CD8-positive, alpha-beta memory T cell (primary cell): ENCODE results near the gene KLHL13. TPM values are rescaled to one million over a fixed set of nuclear protein-coding genes. Genes with fewer than 3 reads are reported as not detected.

Experiments
- CTCF ChIA-PET: fragments of 350-600 bp; sonication (Branson Sonifier 250); formaldehyde crosslinking; loops from one replicate; lab custom pipeline; 2021; ENCODE audit warnings: antibody characterized with exemption; lab: Charles Lee
- POLR2A ChIA-PET: fragments of 350-600 bp; sonication (Branson Sonifier 250); formaldehyde crosslinking; loops from one replicate; lab custom pipeline; 2021; ENCODE audit warnings: antibody characterized with exemption; lab: Charles Lee
- DNase-seq, 5 donors: peaks; one replicate each; pipeline versions ENCODE4 v3.0.0 to v3.0.0-alpha.2; 2020 to 2022; ENCODE audit warnings: mixed read lengths in 1 of 5
- H3K27ac ChIP-seq: one replicate; pipeline ENCODE4 v1.7.0; 2013; ENCODE audit warnings: low read depth, mild to moderate bottlenecking, low read length, moderate library complexity
- H3K27me3 ChIP-seq: 2 replicates; pipeline ENCODE4 v1.7.0; 2013; ENCODE audit warnings: low read length, mild to moderate bottlenecking; ENCODE audit not compliant: insufficient read depth, poor library complexity, severe bottlenecking
- H3K36me3 ChIP-seq: 2 replicates; pipeline ENCODE4 v1.7.0; 2013; ENCODE audit warnings: mild to moderate bottlenecking, low read length, moderate library complexity; ENCODE audit not compliant: insufficient read depth
- H3K4me1 ChIP-seq: 2 replicates; pipeline ENCODE4 v1.7.0; 2013; ENCODE audit warnings: mild to moderate bottlenecking, low read length, moderate library complexity; ENCODE audit not compliant: insufficient read depth
- H3K4me3 ChIP-seq: 2 replicates; pipeline ENCODE4 v1.7.0; 2013; ENCODE audit warnings: mild to moderate bottlenecking, low read length
- H3K9me3 ChIP-seq: 2 replicates; pipeline ENCODE4 v1.7.0; 2013; ENCODE audit warnings: mild to moderate bottlenecking, low read length
- H3K27ac Mint-ChIP-seq, 8 donors: one replicate each; pipeline ENCODE4 v1.8.0; 2020 to 2021; ENCODE audit warnings: mixed read lengths in 8 of 8, mild to moderate bottlenecking in 6 of 8, inconsistent platforms in 3 of 8, moderate library complexity in 3 of 8
- H3K27me3 Mint-ChIP-seq, 2 donors: one replicate each; pipeline ENCODE4 v1.8.0; 2020 to 2021; ENCODE audit warnings: mixed read lengths in 2 of 2, mild to moderate bottlenecking in 1 of 2, moderate library complexity in 1 of 2
- H3K36me3 Mint-ChIP-seq, 3 donors: one replicate each; pipeline ENCODE4 v1.8.0; 2020 to 2021; ENCODE audit warnings: mixed read lengths in 3 of 3, inconsistent platforms in 1 of 3, mild to moderate bottlenecking in 1 of 3
- H3K4me1 Mint-ChIP-seq, 3 donors: one replicate each; pipeline ENCODE4 v1.8.0; 2020 to 2021; ENCODE audit warnings: mixed read lengths in 3 of 3, inconsistent platforms in 1 of 3, mild to moderate bottlenecking in 1 of 3
- H3K4me3 Mint-ChIP-seq, 7 donors: one replicate each; pipeline ENCODE4 v1.8.0; 2020 to 2021; ENCODE audit warnings: mixed read lengths in 7 of 7, mild to moderate bottlenecking in 6 of 7, moderate library complexity in 4 of 7, inconsistent platforms in 2 of 7
- H3K9me3 Mint-ChIP-seq, 5 donors: one replicate each; pipeline ENCODE4 v1.8.0; 2020 to 2022; ENCODE audit warnings: mixed read lengths in 5 of 5, mild to moderate bottlenecking in 3 of 5, moderate library complexity in 2 of 5, inconsistent platforms in 1 of 5
- polyA plus RNA-seq: library from polyadenylated mRNA; unstranded; fragments of 300-500 nt; fragmentation: Illumina TruSeq; gene quantifications from one replicate; pipeline ENCODE4 v1.2.3, GENCODE V29; 2021
- total RNA-seq, 2 experiments: library from RNA; stranded (reverse); gene quantifications; one replicate each; pipeline ENCODE4 v1.2.3, GENCODE V29; 2021

The KLHL13 gene
- total and polyA plus RNA-seq, 3 experiments from 2014 or later = 0.11 to 0.24 (median 0.20) TPM

DNA sequence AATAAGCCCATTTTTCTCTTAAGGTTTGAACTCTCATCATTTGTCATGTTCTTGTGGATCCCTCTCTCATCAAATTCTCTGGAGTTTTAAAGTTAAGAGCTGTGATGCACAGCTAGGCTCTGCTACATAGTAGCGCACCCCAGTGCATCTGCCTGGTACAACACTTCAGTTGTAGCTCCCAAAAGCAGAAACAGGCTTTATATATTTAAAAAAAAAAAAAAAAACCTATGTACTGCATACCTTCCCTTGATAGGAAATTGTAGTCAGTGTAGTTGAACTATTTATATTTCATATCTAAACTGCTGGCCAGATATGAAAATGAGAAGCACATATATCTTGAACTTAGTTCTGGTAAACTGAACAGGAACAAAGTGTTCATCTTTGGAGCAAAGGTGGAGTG is 131.4 kb downstream of the KLHL13 start:
- Mint-ChIP-seq H3K36me3 (no peaks in the 10 kb centered on the region), H3K4me1 (no peaks in the 10 kb centered on the region), H3K27ac (no peak overlapping the region), H3K9me3 (peaks cover 0 to 2% (median 0%) of the 10 kb centered on the region in 5 donors), H3K4me3 (no peak overlapping the region), H3K27me3 (peaks cover 0 to 5% of the 10 kb centered on the region in 2 donors)
- no peak for DNase-seq
- POLR2A ChIA-PET = no interaction called here
- H3K9me3 ChIP-seq = no peaks in the 10 kb centered on the region
- no peaks in the 10 kb centered on the region for H3K4me1 ChIP-seq
- H3K27ac ChIP-seq = no peak overlapping the region
- no peak overlapping the region for H3K4me3 ChIP-seq
- H3K27me3 ChIP-seq = no peaks in the 10 kb centered on the region
- CTCF ChIA-PET = no interaction called here
- no peaks in the 10 kb centered on the region for H3K36me3 ChIP-seq

DNA sequence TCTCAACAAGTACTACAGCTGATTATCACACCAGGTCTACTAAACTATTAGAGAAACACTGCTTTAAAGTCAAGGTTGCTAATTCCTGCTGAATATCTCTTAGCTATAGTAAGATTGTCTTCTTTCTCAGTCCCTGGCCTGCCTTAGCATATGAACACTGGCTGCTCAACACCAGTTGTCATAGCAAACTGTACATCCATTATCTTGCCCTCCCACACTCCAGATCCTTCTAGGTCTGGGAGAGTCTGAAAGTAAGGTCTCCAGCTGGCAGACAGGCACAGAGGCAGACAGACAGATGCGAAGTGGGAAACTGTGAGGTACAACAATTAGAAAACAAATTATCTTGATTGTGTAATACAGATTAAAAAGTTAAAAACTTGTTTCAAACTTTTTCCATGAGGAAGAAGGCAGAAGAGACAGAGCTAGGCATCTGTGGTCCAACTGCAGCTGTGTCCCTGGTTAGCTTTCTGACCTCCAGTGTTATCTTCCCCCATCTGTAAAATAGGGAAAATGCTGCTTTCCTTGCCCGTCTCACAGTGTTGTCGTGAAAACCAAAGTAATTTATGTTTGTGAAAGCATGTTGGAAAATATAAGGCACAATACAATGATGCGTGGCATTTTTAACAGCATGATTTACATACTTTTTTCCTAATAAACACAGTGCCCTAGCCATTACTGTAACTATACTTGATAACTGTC is 133.8 kb downstream of the KLHL13 start:
- H3K27ac ChIP-seq = no peak overlapping the region
- H3K4me3 ChIP-seq = no peak overlapping the region
- DNase-seq = no peak
- Mint-ChIP-seq H3K36me3 (no peaks in the 10 kb centered on the region), H3K27ac (no peak overlapping the region), H3K4me1 (no peaks in the 10 kb centered on the region), H3K9me3 (peaks cover 0 to 2% (median 0%) of the 10 kb centered on the region in 5 donors), H3K4me3 (no peak overlapping the region), H3K27me3 (peaks cover 0 to 2% of the 10 kb centered on the region in 2 donors)
- no peaks in the 10 kb centered on the region for H3K36me3 ChIP-seq
- no peaks in the 10 kb centered on the region for H3K4me1 ChIP-seq
- no peaks in the 10 kb centered on the region for H3K9me3 ChIP-seq
- POLR2A ChIA-PET = no interaction called here
- H3K27me3 ChIP-seq = no peaks in the 10 kb centered on the region
- CTCF ChIA-PET = no interaction called here

DNA sequence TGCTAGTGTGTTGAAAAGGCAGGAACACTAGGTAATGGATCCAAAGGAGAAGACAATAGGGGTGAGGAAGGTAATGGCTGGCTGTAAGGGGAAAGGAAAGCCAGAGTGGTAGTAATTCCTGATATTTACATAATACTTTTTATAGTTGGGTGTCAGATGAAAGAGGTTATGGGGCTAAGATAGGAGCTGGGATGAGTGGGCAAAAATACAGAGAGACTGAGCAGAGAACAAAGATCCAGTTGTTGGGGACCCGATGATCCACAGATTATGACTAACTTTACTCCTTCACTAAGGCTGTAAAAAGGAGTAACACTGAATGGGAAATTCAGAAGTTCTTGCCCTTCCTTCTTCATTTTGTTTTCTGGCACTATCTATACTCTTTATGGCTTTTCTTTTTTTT is 138.2 kb downstream of the KLHL13 start:
- DNase-seq = no peak
- H3K9me3 ChIP-seq = no peaks in the 10 kb centered on the region
- CTCF ChIA-PET = no interaction called here
- H3K4me3 Mint-ChIP-seq = no peak overlapping the region
- H3K27ac ChIP-seq = no peak overlapping the region
- H3K4me1 ChIP-seq = no peaks in the 10 kb centered on the region
- POLR2A ChIA-PET = no interaction called here
- peaks cover 0 to 2% of the 10 kb centered on the region in 2 donors for H3K27me3 Mint-ChIP-seq
- no peaks in the 10 kb centered on the region for H3K27me3 ChIP-seq
- no peaks in the 10 kb centered on the region for H3K36me3 ChIP-seq
- no peaks in the 10 kb centered on the region for H3K36me3 Mint-ChIP-seq
- no peaks in the 10 kb centered on the region for H3K4me1 Mint-ChIP-seq
- H3K9me3 Mint-ChIP-seq = peaks cover 0 to 2% (median 0%) of the 10 kb centered on the region in 5 donors
- H3K4me3 ChIP-seq = no peak overlapping the region
- H3K27ac Mint-ChIP-seq = no peak overlapping the region

DNA sequence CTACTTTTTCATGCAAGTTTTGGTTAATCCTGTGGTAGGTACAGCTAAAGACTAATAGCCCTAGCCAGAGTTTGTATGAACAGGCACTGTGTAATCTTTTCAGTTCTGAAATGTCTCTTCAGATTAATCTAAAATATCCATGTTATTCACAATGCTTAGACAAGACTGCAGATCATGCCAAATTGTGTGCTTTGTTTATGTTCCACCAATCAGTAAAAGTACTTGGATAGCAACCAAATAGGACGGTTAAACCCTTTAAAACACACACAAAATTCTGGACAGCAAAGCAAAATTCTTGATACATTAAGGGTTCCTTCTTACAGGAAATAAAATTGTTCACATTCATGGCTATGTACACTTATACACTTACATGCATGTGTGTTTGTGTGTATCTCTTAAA is 139.1 kb downstream of the KLHL13 start:
- no peak overlapping the region for H3K4me3 Mint-ChIP-seq
- Histone ChIP-seq H3K27ac (no peak overlapping the region), H3K4me3 (no peak overlapping the region), H3K36me3 (no peaks in the 10 kb centered on the region), H3K27me3 (no peaks in the 10 kb centered on the region), H3K4me1 (no peaks in the 10 kb centered on the region), H3K9me3 (no peaks in the 10 kb centered on the region)
- H3K27me3 Mint-ChIP-seq = peaks cover 0 to 2% of the 10 kb centered on the region in 2 donors
- DNase-seq = no peak
- no peaks in the 10 kb centered on the region for H3K9me3 Mint-ChIP-seq
- H3K27ac Mint-ChIP-seq = no peak overlapping the region
- ChIA-PET POLR2A (no interaction called here), CTCF (no interaction called here)
- H3K36me3 Mint-ChIP-seq = no peaks in the 10 kb centered on the region
- no peaks in the 10 kb centered on the region for H3K4me1 Mint-ChIP-seq

DNA sequence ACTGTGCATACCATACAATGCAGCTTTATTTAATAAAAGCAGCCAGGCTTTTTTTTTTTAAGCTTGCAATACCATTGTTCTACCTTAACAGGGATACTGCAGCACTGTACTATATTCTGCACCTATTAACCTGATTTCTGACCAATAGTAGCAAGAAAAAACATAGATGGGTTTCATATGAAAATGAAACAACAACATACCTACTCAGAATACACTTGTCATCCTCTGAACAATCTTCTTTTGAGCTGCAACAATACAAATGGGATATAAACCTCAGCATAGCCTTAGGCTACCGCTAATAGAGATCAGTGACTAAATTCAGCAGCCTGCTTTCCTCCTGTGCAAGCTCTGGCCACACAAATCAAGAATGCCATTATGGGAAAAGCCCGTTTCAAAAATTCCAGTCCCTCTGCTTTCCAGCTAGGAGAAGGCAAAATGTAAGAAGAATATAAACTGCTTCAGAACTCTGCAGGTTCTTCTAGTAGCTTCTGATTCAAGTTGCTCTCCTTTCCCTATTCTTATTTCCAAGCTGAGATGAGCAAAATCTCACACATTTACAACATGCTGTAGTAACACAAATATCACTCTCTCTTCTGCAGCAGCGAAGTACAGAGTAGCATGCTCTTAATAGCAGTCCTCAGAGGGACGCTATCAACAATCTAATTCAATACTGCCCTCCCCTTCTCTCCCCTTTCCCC is 143.4 kb downstream of the KLHL13 start:
- no peak overlapping the region for H3K27ac ChIP-seq
- POLR2A ChIA-PET = no interaction called here
- H3K9me3 ChIP-seq = no peaks in the 10 kb centered on the region
- Mint-ChIP-seq H3K4me3 (no peak overlapping the region), H3K27me3 (no peaks in the 10 kb centered on the region), H3K36me3 (no peaks in the 10 kb centered on the region), H3K27ac (no peak overlapping the region), H3K4me1 (no peaks in the 10 kb centered on the region), H3K9me3 (no peaks in the 10 kb centered on the region)
- H3K4me1 ChIP-seq = no peaks in the 10 kb centered on the region
- no peaks in the 10 kb centered on the region for H3K36me3 ChIP-seq
- H3K4me3 ChIP-seq = no peak overlapping the region
- DNase-seq = no peak
- CTCF ChIA-PET = no interaction called here
- H3K27me3 ChIP-seq = no peaks in the 10 kb centered on the region

DNA sequence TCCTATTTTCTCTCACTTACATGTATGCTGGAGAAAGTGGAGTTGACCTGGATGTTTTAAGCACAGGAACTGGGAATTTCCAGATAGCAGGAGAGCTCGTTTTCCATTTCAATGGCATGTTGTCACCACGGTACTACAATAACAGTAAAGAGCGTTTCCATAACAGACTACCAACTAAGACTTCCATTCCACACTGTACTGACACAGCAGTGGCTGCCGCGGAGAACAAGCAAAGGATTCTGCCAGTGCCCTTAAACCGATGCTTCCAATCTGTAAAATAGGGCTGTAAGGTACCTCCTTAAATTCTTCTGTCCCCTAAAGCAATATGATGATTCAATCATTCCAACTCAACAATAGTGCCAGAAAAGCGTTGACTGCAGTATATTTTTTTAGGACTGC is 143.9 kb downstream of the KLHL13 start:
- H3K4me1 ChIP-seq = no peaks in the 10 kb centered on the region
- Mint-ChIP-seq H3K36me3 (no peaks in the 10 kb centered on the region), H3K4me3 (no peak overlapping the region), H3K27ac (no peak overlapping the region), H3K4me1 (no peaks in the 10 kb centered on the region), H3K27me3 (no peaks in the 10 kb centered on the region), H3K9me3 (peaks cover 0 to under 1% (median 0%) of the 10 kb centered on the region in 5 donors)
- no peaks in the 10 kb centered on the region for H3K27me3 ChIP-seq
- H3K36me3 ChIP-seq = no peaks in the 10 kb centered on the region
- no peaks in the 10 kb centered on the region for H3K9me3 ChIP-seq
- no peak overlapping the region for H3K27ac ChIP-seq
- ChIA-PET CTCF (no interaction called here), POLR2A (no interaction called here)
- no peak for DNase-seq
- H3K4me3 ChIP-seq = no peak overlapping the region

DNA sequence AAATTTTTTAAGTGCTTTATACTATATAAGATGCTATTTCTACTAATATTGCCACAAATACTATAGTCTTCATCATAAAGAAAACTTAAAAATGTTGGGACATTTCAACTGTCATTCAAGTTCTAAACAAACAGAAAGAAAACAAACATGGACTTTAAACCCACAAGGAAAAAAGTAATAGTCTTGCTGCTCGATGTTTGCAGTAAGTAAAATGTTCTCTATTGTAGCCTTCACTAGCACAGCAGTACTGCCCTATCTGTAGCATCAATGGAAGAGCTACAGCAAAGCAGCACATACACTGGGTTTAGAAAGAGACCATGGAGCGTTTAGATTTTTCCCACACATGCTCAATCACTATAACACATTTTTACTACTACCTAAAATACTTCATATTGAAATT is 146.8 kb downstream of the KLHL13 start:
- Mint-ChIP-seq H3K27ac (no peak overlapping the region), H3K9me3 (peaks cover 0 to 7% (median under 1%) of the 10 kb centered on the region in 5 donors), H3K36me3 (no peaks in the 10 kb centered on the region), H3K4me3 (no peak overlapping the region), H3K27me3 (no peaks in the 10 kb centered on the region), H3K4me1 (no peaks in the 10 kb centered on the region)
- Histone ChIP-seq H3K27me3 (no peaks in the 10 kb centered on the region), H3K9me3 (no peaks in the 10 kb centered on the region), H3K4me3 (no peak overlapping the region), H3K27ac (no peak overlapping the region), H3K4me1 (no peaks in the 10 kb centered on the region), H3K36me3 (no peaks in the 10 kb centered on the region)
- POLR2A ChIA-PET = no interaction called here
- DNase-seq = no peak
- CTCF ChIA-PET = no interaction called here

DNA sequence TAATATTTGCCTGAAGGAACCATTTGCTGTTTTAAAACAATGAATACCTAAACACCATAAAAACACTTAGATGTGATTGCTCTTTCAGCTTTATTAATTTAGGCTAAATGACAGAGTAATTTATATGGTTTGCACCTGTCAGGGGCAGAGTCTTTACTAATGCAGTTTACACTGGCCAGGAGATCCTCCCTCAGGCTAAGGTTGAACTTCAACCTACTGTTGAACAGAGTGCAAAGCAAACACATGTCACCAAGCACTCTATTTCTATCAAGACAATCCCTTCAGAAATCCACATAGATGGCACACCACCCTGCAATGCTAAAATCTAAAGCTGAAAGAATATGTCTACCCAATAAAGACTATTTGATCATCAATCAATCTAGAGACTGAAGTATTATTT is 147.3 kb downstream of the KLHL13 start:
- Histone ChIP-seq H3K27me3 (no peaks in the 10 kb centered on the region), H3K4me3 (no peak overlapping the region), H3K36me3 (no peaks in the 10 kb centered on the region), H3K4me1 (no peaks in the 10 kb centered on the region), H3K27ac (no peak overlapping the region), H3K9me3 (no peaks in the 10 kb centered on the region)
- CTCF ChIA-PET = no interaction called here
- no peaks in the 10 kb centered on the region for H3K36me3 Mint-ChIP-seq
- no peaks in the 10 kb centered on the region for H3K27me3 Mint-ChIP-seq
- DNase-seq = no peak
- H3K27ac Mint-ChIP-seq = no peak overlapping the region
- H3K4me3 Mint-ChIP-seq = no peak overlapping the region
- no peaks in the 10 kb centered on the region for H3K4me1 Mint-ChIP-seq
- POLR2A ChIA-PET = no interaction called here
- H3K9me3 Mint-ChIP-seq = peaks cover 0 to 7% (median 4%) of the 10 kb centered on the region in 5 donors
